ENCODE measurements around the gene AMZ2. TPM values are rescaled to one million over a fixed set of nuclear protein-coding genes. Genes with fewer than 3 reads are reported as not detected.
"Not testable (repeated sequence)": the region's sequence is repeated elsewhere in the genome, so short reads cannot be mapped to it uniquely, and the experiment has no call there.

AMZ2 gene
- total RNA-seq, 2 experiments from 2014 or later = 63.0 to 64.9 TPM

- ATAC-seq (ENCODE audit: poor library complexity) (no peak), DNase-seq (no peak)
- POLR2A ChIA-PET = no interaction called here
- Mint-ChIP-seq H3K27ac (peak overlapping the region; percentile 2), H3K4me3 (no peak overlapping the region), H3K4me1 (ENCODE audit: low read depth) (peaks cover 11% of the 10 kb centered on the region), H3K27me3 (no peaks in the 10 kb centered on the region), H3K36me3 (ENCODE audit: low read depth) (peaks cover 21% of the 10 kb centered on the region), H3K9me3 (no peaks in the 10 kb centered on the region)
- H3K4me3 ChIP-seq (ENCODE audit: low read length) = no peak overlapping the region
- no peaks in the 10 kb centered on the region for H3K9me3 ChIP-seq (ENCODE audit: control insufficient read depth in 1 of 2, insufficient read depth in 1 of 2, low read length in 2 of 2)
- peaks cover 9% of the 10 kb centered on the region for H3K36me3 ChIP-seq (ENCODE audit: insufficient read depth, low read length)
- H3K27me3 ChIP-seq (ENCODE audit: control insufficient read depth in 1 of 2, insufficient read depth in 2 of 2, low read length in 2 of 2) = no peaks in the 10 kb centered on the region
- TF ChIP-seq, protein P1, sequence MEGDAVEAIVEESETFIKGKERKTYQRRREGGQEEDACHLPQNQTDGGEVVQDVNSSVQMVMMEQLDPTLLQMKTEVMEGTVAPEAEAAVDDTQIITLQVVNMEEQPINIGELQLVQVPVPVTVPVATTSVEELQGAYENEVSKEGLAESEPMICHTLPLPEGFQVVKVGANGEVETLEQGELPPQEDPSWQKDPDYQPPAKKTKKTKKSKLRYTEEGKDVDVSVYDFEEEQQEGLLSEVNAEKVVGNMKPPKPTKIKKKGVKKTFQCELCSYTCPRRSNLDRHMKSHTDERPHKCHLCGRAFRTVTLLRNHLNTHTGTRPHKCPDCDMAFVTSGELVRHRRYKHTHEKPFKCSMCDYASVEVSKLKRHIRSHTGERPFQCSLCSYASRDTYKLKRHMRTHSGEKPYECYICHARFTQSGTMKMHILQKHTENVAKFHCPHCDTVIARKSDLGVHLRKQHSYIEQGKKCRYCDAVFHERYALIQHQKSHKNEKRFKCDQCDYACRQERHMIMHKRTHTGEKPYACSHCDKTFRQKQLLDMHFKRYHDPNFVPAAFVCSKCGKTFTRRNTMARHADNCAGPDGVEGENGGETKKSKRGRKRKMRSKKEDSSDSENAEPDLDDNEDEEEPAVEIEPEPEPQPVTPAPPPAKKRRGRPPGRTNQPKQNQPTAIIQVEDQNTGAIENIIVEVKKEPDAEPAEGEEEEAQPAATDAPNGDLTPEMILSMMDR (IDR thresholded peaks at IDR 0.05) = no peak
- peaks cover 4% of the 10 kb centered on the region for H3K4me1 ChIP-seq (ENCODE audit: insufficient read depth, low read length)
- no peak overlapping the region for H3K27ac ChIP-seq (ENCODE audit: low read depth in 1 of 2, low read length in 2 of 2)
- intact Hi-C loops (cut with DNase I, micrococcal nuclease) = no loop called here
- CTCF ChIA-PET = no interaction called here
Measured at GRCh38 chr17:68221786-68222185, 26.1 kb upstream of the AMZ2 start.

DNA sequence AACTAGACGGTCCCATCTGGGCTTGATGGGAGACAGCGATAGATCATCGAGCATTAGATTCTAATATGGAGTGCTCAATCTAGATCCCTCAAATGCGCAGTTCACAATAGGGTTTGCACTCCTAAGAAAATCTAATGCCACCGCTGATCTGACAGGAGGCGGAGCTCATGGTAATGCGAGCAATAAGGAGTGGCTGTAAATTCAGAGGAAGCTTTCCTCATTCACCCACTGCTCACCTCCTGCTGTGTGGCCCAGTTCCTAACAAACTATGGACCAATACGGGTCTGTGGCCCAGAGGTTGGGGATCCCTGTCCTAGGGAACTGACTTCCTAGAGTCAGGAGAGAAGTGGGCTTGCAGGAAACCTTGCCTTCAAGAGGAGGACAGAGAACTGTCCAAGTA lies 25.2 kb upstream of the AMZ2 start:
- DNase-seq (no peak), ATAC-seq (ENCODE audit: poor library complexity) (no peak)
- ChIA-PET POLR2A (no interaction called here), CTCF (no interaction called here)
- Mint-ChIP-seq H3K9me3 (no peaks in the 10 kb centered on the region), H3K4me1 (ENCODE audit: low read depth) (peaks cover 11% of the 10 kb centered on the region), H3K27me3 (no peaks in the 10 kb centered on the region), H3K27ac (no peak overlapping the region), H3K36me3 (ENCODE audit: low read depth) (peaks cover 22% of the 10 kb centered on the region), H3K4me3 (no peak overlapping the region)
- Histone ChIP-seq H3K9me3 (ENCODE audit: control insufficient read depth in 1 of 2, insufficient read depth in 1 of 2, low read length in 2 of 2) (no peaks in the 10 kb centered on the region), H3K36me3 (ENCODE audit: insufficient read depth, low read length) (peaks cover 9% of the 10 kb centered on the region), H3K4me1 (ENCODE audit: insufficient read depth, low read length) (peaks cover 4% of the 10 kb centered on the region), H3K27me3 (ENCODE audit: control insufficient read depth in 1 of 2, insufficient read depth in 2 of 2, low read length in 2 of 2) (no peaks in the 10 kb centered on the region), H3K27ac (ENCODE audit: low read depth in 1 of 2, low read length in 2 of 2) (no peak overlapping the region), H3K4me3 (ENCODE audit: low read length) (no peak overlapping the region)
- intact Hi-C loops (cut with DNase I, micrococcal nuclease) = no loop called here
- TF ChIP-seq, protein P1 (IDR thresholded peaks at IDR 0.05) = no peak

DNA sequence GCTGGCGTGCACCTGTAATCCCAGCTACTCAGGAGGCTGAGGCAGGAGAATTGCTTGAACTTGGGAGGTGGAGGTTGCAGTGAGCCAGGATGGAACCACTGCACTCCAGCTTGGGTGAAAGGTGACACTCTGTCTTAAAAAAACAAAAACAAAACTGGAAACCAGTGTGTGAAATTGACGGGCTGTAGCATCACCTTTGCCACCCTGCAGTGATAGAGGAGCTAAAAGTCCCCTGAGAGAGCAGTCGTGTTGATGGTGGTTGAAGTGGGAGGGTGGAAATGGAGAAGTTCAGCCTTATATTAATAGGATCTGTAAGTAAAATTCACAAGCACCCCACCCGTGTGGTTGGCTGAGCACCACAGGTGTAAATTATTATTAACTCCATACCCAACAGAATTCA lies 22.8 kb upstream of the AMZ2 start:
- H3K27me3 Mint-ChIP-seq; intact Hi-C loops (cut with DNase I, micrococcal nuclease); ATAC-seq (ENCODE audit: poor library complexity); H3K9me3 Mint-ChIP-seq; H3K9me3 ChIP-seq (ENCODE audit: control insufficient read depth in 1 of 2, insufficient read depth in 1 of 2, low read length in 2 of 2); H3K4me1 ChIP-seq (ENCODE audit: insufficient read depth, low read length); H3K4me3 Mint-ChIP-seq; H3K27ac Mint-ChIP-seq; H3K27me3 ChIP-seq (ENCODE audit: control insufficient read depth in 1 of 2, insufficient read depth in 2 of 2, low read length in 2 of 2); H3K27ac ChIP-seq (ENCODE audit: low read depth in 1 of 2, low read length in 2 of 2); H3K4me3 ChIP-seq (ENCODE audit: low read length); H3K36me3 ChIP-seq (ENCODE audit: insufficient read depth, low read length): not testable (repeated sequence)
- peaks cover 14% of the 10 kb centered on the region for H3K4me1 Mint-ChIP-seq (ENCODE audit: low read depth)
- peak in 1 of 14 experiments; percentile 49 for DNase-seq
- H3K36me3 Mint-ChIP-seq (ENCODE audit: low read depth) = peaks cover 26% of the 10 kb centered on the region
- CTCF ChIA-PET = interaction anchor here (1.3 kb wide), 1 partner anchor 26 kb away, joined by 3 read pairs; no protein-coding TSS in a partner anchor
- POLR2A ChIA-PET = interaction anchor here (0.7 kb wide), 1 partner anchor 22 kb away, joined by 4 read pairs; the partner anchor contains the start of gene AMZ2

DNA sequence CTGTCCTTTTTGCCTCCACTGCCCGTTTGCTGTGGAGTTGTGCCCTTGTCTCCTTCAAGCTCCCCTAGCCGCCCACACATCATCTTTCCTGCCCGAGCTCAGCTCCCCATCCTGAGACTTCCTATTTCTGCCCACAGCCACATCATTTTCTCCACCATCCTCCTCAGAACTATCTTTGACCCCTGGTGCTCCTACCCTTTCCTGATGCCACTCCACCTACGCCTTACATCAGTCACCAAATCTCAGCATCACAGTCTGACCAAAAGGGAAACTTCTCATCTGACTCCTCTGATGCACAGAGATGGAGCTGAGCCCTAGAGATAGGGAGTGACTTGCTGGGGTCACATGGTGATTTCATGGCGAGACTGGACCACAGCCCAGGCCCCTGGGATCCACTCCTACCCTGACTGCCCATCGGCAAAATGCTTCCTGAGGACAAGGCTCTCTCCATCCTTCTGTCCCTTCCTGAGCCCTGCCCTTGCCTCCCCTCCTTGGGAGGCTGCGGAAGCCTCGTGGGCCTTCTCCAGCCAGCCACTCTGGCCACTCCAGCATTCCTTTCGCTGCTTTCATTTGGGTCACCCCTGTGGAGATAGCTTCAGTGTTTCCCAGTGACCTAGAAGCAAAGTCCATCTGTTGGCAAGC lies 19.7 kb upstream of the AMZ2 start:
- H3K4me3 ChIP-seq (ENCODE audit: low read length); POLR2A ChIA-PET; H3K4me1 ChIP-seq (ENCODE audit: insufficient read depth, low read length); H3K9me3 Mint-ChIP-seq; H3K27me3 ChIP-seq (ENCODE audit: control insufficient read depth in 1 of 2, insufficient read depth in 2 of 2, low read length in 2 of 2); H3K4me3 Mint-ChIP-seq; ATAC-seq (ENCODE audit: poor library complexity); DNase-seq; H3K27ac ChIP-seq (ENCODE audit: low read depth in 1 of 2, low read length in 2 of 2); H3K27me3 Mint-ChIP-seq; H3K36me3 ChIP-seq (ENCODE audit: insufficient read depth, low read length); intact Hi-C loops (cut with DNase I, micrococcal nuclease); H3K4me1 Mint-ChIP-seq (ENCODE audit: low read depth); CTCF ChIA-PET; H3K9me3 ChIP-seq (ENCODE audit: control insufficient read depth in 1 of 2, insufficient read depth in 1 of 2, low read length in 2 of 2): not testable (repeated sequence)
- peak overlapping the region; percentile 29 for H3K27ac Mint-ChIP-seq
- peaks cover 20% of the 10 kb centered on the region for H3K36me3 Mint-ChIP-seq (ENCODE audit: low read depth)
